Right cardiac atrium (tissue), 5 donors: ENCODE results near the gene FOCAD. TPM values are rescaled to one million over a fixed set of nuclear protein-coding genes. Genes with fewer than 3 reads are reported as not detected.

Source experiments
- ATAC-seq, 2 donors: fragments of 200-7000 bp; cut with Tn5 transposase; one replicate each; pipeline versions ENCODE4 v1.8.0 to v1.9.1; 2020; ENCODE audit warnings: moderate library complexity in 2 of 2, mild to moderate bottlenecking in 1 of 2
- DNase-seq, 3 donors: peaks; one replicate each; pipeline ENCODE4 v3.0.0-alpha.2; 2020
- H3K27ac ChIP-seq: one replicate; pipeline ENCODE4 v1.5.1; 2013; ENCODE audit warnings: mild to moderate bottlenecking, low read length, control low read depth, moderate library complexity
- H3K27me3 ChIP-seq: one replicate; pipeline ENCODE4 v1.6.1; 2013; ENCODE audit not compliant: control insufficient read depth, insufficient read depth
- H3K4me1 ChIP-seq: one replicate; pipeline ENCODE4 v1.6.1; 2013; ENCODE audit warnings: low read length; ENCODE audit not compliant: control insufficient read depth, insufficient read depth
- H3K4me3 ChIP-seq: one replicate; pipeline ENCODE4 v1.5.1; 2013; ENCODE audit warnings: low read length, control low read depth
- H3K9me3 ChIP-seq: one replicate; pipeline ENCODE4 v1.6.1; 2013; ENCODE audit warnings: low read length; ENCODE audit not compliant: control insufficient read depth
- WGBS: extraction: QIAGEN DNeasy Blood & Tissue Kit; methylation state at CpG from one replicate; pipeline ENCODE4 v1.1.7; 2013; 5-methylcytosine and 5-hydroxymethylcytosine counted together
- intact Hi-C, 4 donors: fragments of 100-400 bp; cut with DNase I; formaldehyde crosslinking; loops; one replicate each; pipeline versions ENCODE4 v1.11.0 to v1.14.0; 2022 to 2023
- polyA plus RNA-seq: library from polyadenylated mRNA; stranded (reverse); fragments of 200-250 nt; gene quantifications from one replicate; pipeline ENCODE4 v1.2.3, GENCODE V29; 2013
- total RNA-seq, 4 donors: library from RNA; stranded (reverse); fragmentation: NEBNext Ultra II Directional; extraction: Animal tissue kit (Norgen Biotek cat#: 25700); gene quantifications; one replicate each; pipeline ENCODE4 v1.2.1, GENCODE V29; 2021
- donor health status: healthy with polysubstance abuse.
- donor health status: DM: no; HTN: yes; CAD: no.
- donor health status: DM: no; HTN: no; CAD: no.
- donor health status: DM: no; HTN: yes; CAD: no; lungs with severe emphysema.
- donor health status: DM: yes; HTN: yes; CAD: no.

The FOCAD gene
- total and polyA plus RNA-seq, 5 donors, result 9.5 to 40.5 (median 37.7) TPM

GRCh38 chr9:20729523-20729922 lies 45.5 kb downstream of the FOCAD start:
- intact Hi-C loops, result no loop called here
- H3K27me3 ChIP-seq, result no peaks in the 10 kb centered on the region
- no peaks in the 10 kb centered on the region for H3K9me3 ChIP-seq
- no peak for ATAC-seq
- DNase-seq, result no peak
- no peak overlapping the region for H3K27ac ChIP-seq
- no peak overlapping the region for H3K4me3 ChIP-seq
- peaks cover 5% of the 10 kb centered on the region for H3K4me1 ChIP-seq

GRCh38 chr9:20732118-20732517 lies 48.1 kb downstream of the FOCAD start:
- ATAC-seq (no peak), DNase-seq (no peak)
- Histone ChIP-seq H3K4me1 (peaks cover 5% of the 10 kb centered on the region), H3K27ac (no peak overlapping the region), H3K4me3 (no peak overlapping the region), H3K27me3 (no peaks in the 10 kb centered on the region), H3K9me3 (no peaks in the 10 kb centered on the region)
- WGBS, result 56% methylated on average over 4 of the region's 4 CpGs
- intact Hi-C loops, result no loop called here

- intact Hi-C loops, result no loop called here
- no peaks in the 10 kb centered on the region for H3K9me3 ChIP-seq
- ATAC-seq, result no peak
- no peaks in the 10 kb centered on the region for H3K4me1 ChIP-seq
- DNase-seq, result no peak
- WGBS, result 100% methylated on average over 1 of the region's 1 CpG
- no peak overlapping the region for H3K27ac ChIP-seq
- H3K4me3 ChIP-seq, result no peak overlapping the region
- no peaks in the 10 kb centered on the region for H3K27me3 ChIP-seq
These were observed 50.2 kb downstream of the FOCAD start for GRCh38 chr9:20734275-20734674.

GRCh38 chr9:20740304-20740703 lies 56.2 kb downstream of the FOCAD start:
- Histone ChIP-seq H3K27me3 (no peaks in the 10 kb centered on the region), H3K9me3 (no peaks in the 10 kb centered on the region), H3K27ac (no peak overlapping the region), H3K4me3 (no peak overlapping the region), H3K4me1 (no peaks in the 10 kb centered on the region)
- intact Hi-C loops, result no loop called here
- ATAC-seq (no peak), DNase-seq (no peak)
- WGBS, result 88% methylated on average over 1 of the region's 1 CpG

GRCh38 chr9:20740929-20741582 lies 57.0 kb downstream of the FOCAD start:
- Histone ChIP-seq H3K4me1 (no peaks in the 10 kb centered on the region), H3K4me3 (no peak overlapping the region)

GRCh38 chr9:20742833-20743232 lies 58.8 kb downstream of the FOCAD start:
- 93% methylated on average over 3 of the region's 3 CpGs for WGBS
- intact Hi-C loops, result no loop called here

More at GRCh38 chr9:20740929-20741582, 57.0 kb downstream of the FOCAD start:
- no peak for ATAC-seq
- no peaks in the 10 kb centered on the region for H3K9me3 ChIP-seq
- no peaks in the 10 kb centered on the region for H3K27me3 ChIP-seq
- no peak for DNase-seq
- H3K27ac ChIP-seq, result no peak overlapping the region
- 97% methylated on average over 2 of the region's 2 CpGs for WGBS
- intact Hi-C loops, result no loop called here

GRCh38 chr9:20744036-20744630 lies 60.1 kb downstream of the FOCAD start:
- DNase-seq (no peak), ATAC-seq (no peak)
- intact Hi-C loops, result no loop called here
- Histone ChIP-seq H3K9me3 (no peaks in the 10 kb centered on the region), H3K27ac (no peak overlapping the region), H3K4me1 (no peaks in the 10 kb centered on the region), H3K27me3 (no peaks in the 10 kb centered on the region), H3K4me3 (no peak overlapping the region)
- 52% methylated on average over 2 of the region's 2 CpGs for WGBS

More at GRCh38 chr9:20742833-20743232, 58.8 kb downstream of the FOCAD start:
- Histone ChIP-seq H3K4me1 (no peaks in the 10 kb centered on the region), H3K27ac (no peak overlapping the region), H3K27me3 (no peaks in the 10 kb centered on the region), H3K9me3 (no peaks in the 10 kb centered on the region), H3K4me3 (no peak overlapping the region)
- no peak for DNase-seq
- ATAC-seq, result no peak

GRCh38 chr9:20746967-20747366 lies 62.9 kb downstream of the FOCAD start:
- intact Hi-C loops, result no loop called here
- ATAC-seq, result no peak
- Histone ChIP-seq H3K4me1 (no peaks in the 10 kb centered on the region), H3K27me3 (no peaks in the 10 kb centered on the region), H3K9me3 (no peaks in the 10 kb centered on the region), H3K4me3 (no peak overlapping the region), H3K27ac (no peak overlapping the region)
- WGBS, result 77% methylated on average over 1 of the region's 1 CpG
- DNase-seq, result no peak

- no peaks in the 10 kb centered on the region for H3K4me1 ChIP-seq
- no peaks in the 10 kb centered on the region for H3K9me3 ChIP-seq
- no peaks in the 10 kb centered on the region for H3K27me3 ChIP-seq
- H3K27ac ChIP-seq, result no peak overlapping the region
- no peak for DNase-seq
- no peak for ATAC-seq
- intact Hi-C loops, result no loop called here
- H3K4me3 ChIP-seq, result no peak overlapping the region
- 84% methylated on average over 1 of the region's 1 CpG for WGBS
These were observed 65.6 kb downstream of the FOCAD start for GRCh38 chr9:20749496-20750198.

- no peaks in the 10 kb centered on the region for H3K4me1 ChIP-seq
- no peaks in the 10 kb centered on the region for H3K9me3 ChIP-seq
- no peak for DNase-seq
- H3K27ac ChIP-seq, result no peak overlapping the region
- H3K4me3 ChIP-seq, result no peak overlapping the region
- no peak for ATAC-seq
- intact Hi-C loops, result no loop called here
- WGBS, result 95% methylated on average over 3 of the region's 3 CpGs
- no peaks in the 10 kb centered on the region for H3K27me3 ChIP-seq
These were observed 69.7 kb downstream of the FOCAD start for GRCh38 chr9:20753761-20754160.

- Histone ChIP-seq H3K27me3 (no peaks in the 10 kb centered on the region), H3K4me1 (no peaks in the 10 kb centered on the region), H3K4me3 (no peak overlapping the region), H3K27ac (no peak overlapping the region), H3K9me3 (no peaks in the 10 kb centered on the region)
- DNase-seq (no peak), ATAC-seq (no peak)
- WGBS, result 95% methylated on average over 2 of the region's 2 CpGs
- intact Hi-C loops, result no loop called here
These were observed 70.5 kb downstream of the FOCAD start for GRCh38 chr9:20754556-20754955.
